ENCODE results near the gene ZNF660. TPM values are rescaled to one million over a fixed set of nuclear protein-coding genes. Genes with fewer than 3 reads are reported as not detected.

ZNF660 gene
- total and polyA plus RNA-seq, 4 experiments from 2014 or later, result 0.06 to 0.61 (median 0.09) TPM; not detected in 1

Other genes with a start within 250 kb of the ZNF660 start
- 10 to 100 TPM; 21.3 to 21.8 TPM for gene TCAIM, start 246.2 kb upstream of the ZNF660 start, total RNA-seq
- 10 to 100 TPM; 16.7 to 17.3 TPM for gene TCAIM, start 246.2 kb upstream of the ZNF660 start, polyA plus RNA-seq
- gene ZNF445, start 107.3 kb upstream of the ZNF660 start, total RNA-seq, result 10 to 100 TPM; 30.0 to 31.5 TPM
- 1 to 10 TPM in 1 of 2 donors, under 1 TPM in 1; 0.57 to 3.8 TPM for gene ZNF445, start 107.3 kb upstream of the ZNF660 start, polyA plus RNA-seq
- 1 to 10 TPM; 4.1 to 4.2 TPM for gene ZKSCAN7, start 29.8 kb upstream of the ZNF660 start, total RNA-seq
- gene ZKSCAN7, start 29.8 kb upstream of the ZNF660 start, polyA plus RNA-seq, result 1 to 10 TPM in 1 of 2 donors, under 1 TPM in 1; 0.65 to 1.9 TPM
- gene ZNF197, start 40.1 kb downstream of the ZNF660 start, total RNA-seq, result 10 to 100 TPM; 18.0 to 18.4 TPM
- 1 to 10 TPM; 1.9 to 5.2 TPM for gene ZNF197, start 40.1 kb downstream of the ZNF660 start, polyA plus RNA-seq
- gene ZNF35, start 63.8 kb downstream of the ZNF660 start, total RNA-seq, result 1 to 10 TPM; 3.8 to 5.2 TPM
- gene ZNF35, start 63.8 kb downstream of the ZNF660 start, polyA plus RNA-seq, result 1 to 10 TPM in 1 of 2 donors, under 1 TPM in 1; 0.87 to 1.2 TPM
- 1 to 10 TPM; 3.1 to 3.4 TPM for gene ZNF502, start 127.7 kb downstream of the ZNF660 start, total RNA-seq
- gene ZNF502, start 127.7 kb downstream of the ZNF660 start, polyA plus RNA-seq, result 1 to 10 TPM; 2.1 to 4.0 TPM
- 1 to 10 TPM; 7.4 to 7.5 TPM for gene ZNF501, start 144.7 kb downstream of the ZNF660 start, total RNA-seq
- 1 to 10 TPM; 2.1 to 2.9 TPM for gene ZNF501, start 144.7 kb downstream of the ZNF660 start, polyA plus RNA-seq
- 10 to 100 TPM; 37.6 to 39.7 TPM for gene KIAA1143, start 176.7 kb downstream of the ZNF660 start, total RNA-seq
- 10 to 100 TPM; 14.5 to 31.3 TPM for gene KIAA1143, start 176.7 kb downstream of the ZNF660 start, polyA plus RNA-seq
- under 1 TPM; 0.19 to 0.38 TPM for gene KIF15, start 176.8 kb downstream of the ZNF660 start, total RNA-seq
- not detected for gene KIF15, start 176.8 kb downstream of the ZNF660 start, polyA plus RNA-seq

Measured in CD4-positive, alpha-beta memory T cell (primary cell).